HS-5 (cell line): Measurements from ENCODE around the gene MEF2D.

ENCODE experiments used
- DNase-seq: peaks from one replicate; pipeline ENCODE4 v3.0.0-alpha.2; 2012; ENCODE audit warnings: low read depth

The MEF2D gene

GRCh38 chr1:156487862-156488261, 12.7 kb downstream of the MEF2D start:
- no peak for DNase-seq

GRCh38 chr1:156486421-156487344, 13.9 kb downstream of the MEF2D start:
- no peak for DNase-seq

GRCh38 chr1:156485984-156486383, 14.6 kb downstream of the MEF2D start:
- DNase-seq, result no peak

GRCh38 chr1:156484480-156485058, 16.0 kb downstream of the MEF2D start:
- DNase-seq, result no peak

GRCh38 chr1:156483397-156483796, 17.2 kb downstream of the MEF2D start:
- DNase-seq, result no peak

- no peak for DNase-seq
These were observed 18.3 kb downstream of the MEF2D start for GRCh38 chr1:156482276-156482675.

- no peak for DNase-seq
These were observed 19.0 kb downstream of the MEF2D start for GRCh38 chr1:156481527-156481926.

GRCh38 chr1:156480411-156481192, 20.0 kb downstream of the MEF2D start:
- no peak for DNase-seq

GRCh38 chr1:156480016-156480370, 20.6 kb downstream of the MEF2D start:
- no peak for DNase-seq

GRCh38 chr1:156479093-156480015, 21.2 kb downstream of the MEF2D start:
- no peak for DNase-seq

- DNase-seq, result no peak
These were observed 22.3 kb downstream of the MEF2D start for GRCh38 chr1:156478250-156478627.

- DNase-seq, result no peak
These were observed 22.9 kb downstream of the MEF2D start for GRCh38 chr1:156477526-156478249.

- DNase-seq, result peak; percentile 64
These were observed 23.9 kb downstream of the MEF2D start for GRCh38 chr1:156476501-156477298.

GRCh38 chr1:156475568-156476500, 24.7 kb downstream of the MEF2D start:
- no peak for DNase-seq

GRCh38 chr1:156474966-156475365, 25.6 kb downstream of the MEF2D start:
- no peak for DNase-seq

- DNase-seq, result no peak
These were observed 28.8 kb downstream of the MEF2D start for GRCh38 chr1:156471496-156472490.

- no peak for DNase-seq
These were observed 30.1 kb downstream of the MEF2D start for GRCh38 chr1:156470473-156470872.
